NCI-H2081 (cell line): ENCODE measurements around the gene LARGE2.

ENCODE experiments used
- DNase-seq, 2 experiments: peaks; one replicate each; lab custom pipeline; 2025; lab: John Stamatoyannopoulos, UW

Gene LARGE2

DNA sequence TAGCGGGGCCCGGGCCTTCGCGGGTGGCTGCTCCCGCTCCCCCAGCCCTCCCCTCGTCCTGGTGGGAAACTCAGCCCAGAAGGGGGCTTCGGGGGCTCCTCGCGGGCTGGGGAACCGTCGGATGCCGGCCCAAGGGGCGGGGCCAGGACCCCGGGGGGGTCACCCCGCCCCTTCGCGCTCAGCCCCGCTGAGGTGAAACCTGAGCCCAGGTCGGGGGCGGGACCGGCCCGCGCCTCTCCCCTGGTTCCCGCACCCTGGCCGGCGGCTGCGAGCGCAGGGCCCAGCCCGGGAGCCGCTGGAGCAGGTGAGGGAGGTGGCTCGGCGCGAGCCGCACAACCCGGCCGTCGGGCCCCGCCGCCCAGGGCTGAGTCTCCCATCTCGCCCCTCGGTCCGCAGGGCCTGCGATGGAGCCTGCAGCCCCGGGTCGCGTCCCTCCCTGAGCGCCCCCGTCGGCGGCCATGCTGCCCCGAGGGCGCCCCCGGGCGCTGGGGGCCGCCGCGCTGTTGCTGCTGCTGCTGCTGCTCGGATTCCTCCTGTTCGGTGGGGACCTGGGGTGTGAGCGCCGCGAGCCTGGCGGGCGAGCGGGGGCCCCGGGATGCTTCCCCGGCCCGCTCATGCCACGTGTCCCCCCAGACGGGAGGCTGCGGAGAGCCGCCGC lies at the start of gene LARGE2:
LARGE2 (plus strand) TSS at position 232 of the 658 bp plus-strand sequence; CDS start at position 459, 227 bp downstream.
- peak; percentile 80 to 86 for DNase-seq

- DNase-seq: no peak
Measured at GRCh38 chr11:45876401-45876800, 46.1 kb upstream of the LARGE2 start.

DNA sequence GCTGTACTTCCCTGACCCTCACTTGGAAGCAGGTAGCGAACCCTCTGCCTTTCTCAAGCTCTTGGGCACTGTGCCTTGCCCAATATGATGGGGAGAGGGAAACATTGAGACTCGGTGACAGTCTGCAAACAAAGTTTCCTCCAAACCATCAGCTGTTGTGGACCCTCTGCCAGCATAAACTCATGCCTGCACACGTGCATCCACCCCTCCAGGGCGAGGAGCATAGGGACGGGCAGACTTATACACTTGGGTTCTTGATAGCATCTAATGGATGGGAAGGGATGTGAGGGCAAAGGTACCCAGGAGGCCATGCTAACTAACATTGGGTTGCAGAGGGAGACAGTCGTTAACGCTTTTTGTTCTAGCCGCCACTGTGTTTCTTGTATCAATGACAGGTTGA lies 45.2 kb upstream of the LARGE2 start:
- no peak for DNase-seq

DNA sequence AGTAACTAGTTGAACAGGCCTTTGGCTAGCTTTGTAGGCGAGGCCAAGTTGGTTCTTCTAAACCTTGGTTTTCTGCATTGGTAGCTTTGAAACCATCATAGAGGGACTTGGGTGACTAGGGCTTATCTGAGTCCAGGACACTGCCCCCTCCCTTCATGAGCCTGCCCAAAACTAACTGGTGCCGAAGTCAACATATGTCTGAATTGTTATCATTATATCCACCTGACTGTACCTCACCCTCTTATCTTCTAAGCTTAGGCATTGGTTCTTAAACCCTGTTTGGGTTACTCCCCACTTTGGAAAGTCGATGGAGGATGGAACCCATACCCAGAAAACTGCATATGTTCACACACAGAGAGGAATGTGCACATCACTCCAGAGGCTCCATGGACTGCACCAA lies 44.6 kb upstream of the LARGE2 start:
- DNase-seq: no peak

DNA sequence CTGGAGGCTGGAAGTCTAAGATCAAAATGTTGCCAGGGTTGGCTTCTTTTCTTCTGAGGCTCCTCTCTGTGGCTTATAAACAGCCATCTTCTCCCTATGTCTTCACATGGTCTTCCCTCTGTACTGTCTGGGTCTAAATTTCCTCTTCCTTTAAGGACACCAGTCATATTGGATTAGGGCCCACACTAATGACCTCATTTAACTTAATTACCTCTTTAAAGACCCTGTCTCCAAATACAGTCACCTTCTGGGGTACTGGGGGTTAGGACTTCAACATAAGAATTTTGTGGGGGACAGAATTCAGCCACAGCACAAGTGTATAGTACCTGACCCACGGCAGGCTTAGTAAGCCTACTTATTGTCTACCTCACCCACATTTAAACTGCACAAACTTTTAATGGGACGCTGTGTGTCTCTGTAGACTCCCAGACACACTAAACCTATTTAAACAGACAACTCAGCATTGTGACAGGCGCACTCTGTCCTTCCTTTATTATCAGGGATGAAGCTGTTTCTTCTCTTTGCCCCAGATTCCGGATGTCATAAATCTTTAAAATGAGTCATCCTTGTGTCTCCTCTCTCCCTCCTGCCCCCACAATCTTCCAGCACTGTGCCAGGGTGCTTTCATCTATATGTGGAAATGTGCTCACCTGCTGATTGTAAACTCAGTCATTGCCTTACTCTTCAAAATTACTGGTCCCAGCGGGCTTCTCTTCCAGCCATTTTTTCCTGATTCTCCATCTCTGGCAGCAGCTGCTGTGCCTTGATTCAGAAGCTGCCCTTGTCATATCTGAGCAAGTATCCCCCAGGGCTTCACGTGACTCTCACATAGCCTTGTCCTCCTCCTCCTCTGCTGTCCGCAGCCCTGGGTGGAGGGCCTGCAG lies 42.4 kb upstream of the LARGE2 start:
- DNase-seq: no peak

- peak; percentile 40 to 78 for DNase-seq
Measured at GRCh38 chr11:45880772-45881570, 41.5 kb upstream of the LARGE2 start.

- peak in 1 of 2 experiments; percentile 56 for DNase-seq
Measured at GRCh38 chr11:45881708-45882368, 40.6 kb upstream of the LARGE2 start.

DNA sequence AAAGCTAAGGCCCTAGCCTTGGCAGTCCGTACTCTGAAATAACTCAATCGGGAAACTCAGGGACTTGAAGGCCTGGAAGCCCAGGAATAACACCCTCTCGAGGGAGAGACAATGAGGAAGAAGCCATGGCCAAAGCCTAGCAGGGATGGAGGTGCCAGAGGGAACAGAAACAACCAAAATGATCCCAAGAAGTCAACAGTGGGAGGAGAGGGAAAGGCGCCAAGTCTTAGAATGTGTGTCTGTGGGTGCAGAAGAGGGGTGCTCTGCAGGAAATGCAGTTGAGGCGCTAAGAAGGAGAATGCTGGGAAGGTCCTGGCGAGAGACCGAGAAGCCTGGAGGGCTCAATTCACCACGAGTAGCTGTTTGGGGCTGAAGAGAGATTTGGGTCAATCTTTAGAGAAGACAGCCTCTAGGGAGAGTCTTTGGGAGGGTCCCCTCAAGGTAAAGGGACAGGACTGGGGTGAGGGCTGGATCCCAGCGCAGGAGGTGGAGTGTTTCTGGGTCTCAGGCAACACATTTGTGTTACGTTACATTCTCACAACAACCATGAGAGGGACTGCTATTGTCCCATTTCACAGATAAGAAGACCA lies 37.8 kb upstream of the LARGE2 start:
- DNase-seq: no peak

GRCh38 chr11:45885274-45885920 lies 37.1 kb upstream of the LARGE2 start, which contains the start of gene MAPK8IP1:
Gene MAPK8IP1, plus strand, starts transcription at chr11:45885651. Its CDS starts 170 bp downstream, at chr11:45885821.
- peak; percentile 67 to 78 for DNase-seq

DNA sequence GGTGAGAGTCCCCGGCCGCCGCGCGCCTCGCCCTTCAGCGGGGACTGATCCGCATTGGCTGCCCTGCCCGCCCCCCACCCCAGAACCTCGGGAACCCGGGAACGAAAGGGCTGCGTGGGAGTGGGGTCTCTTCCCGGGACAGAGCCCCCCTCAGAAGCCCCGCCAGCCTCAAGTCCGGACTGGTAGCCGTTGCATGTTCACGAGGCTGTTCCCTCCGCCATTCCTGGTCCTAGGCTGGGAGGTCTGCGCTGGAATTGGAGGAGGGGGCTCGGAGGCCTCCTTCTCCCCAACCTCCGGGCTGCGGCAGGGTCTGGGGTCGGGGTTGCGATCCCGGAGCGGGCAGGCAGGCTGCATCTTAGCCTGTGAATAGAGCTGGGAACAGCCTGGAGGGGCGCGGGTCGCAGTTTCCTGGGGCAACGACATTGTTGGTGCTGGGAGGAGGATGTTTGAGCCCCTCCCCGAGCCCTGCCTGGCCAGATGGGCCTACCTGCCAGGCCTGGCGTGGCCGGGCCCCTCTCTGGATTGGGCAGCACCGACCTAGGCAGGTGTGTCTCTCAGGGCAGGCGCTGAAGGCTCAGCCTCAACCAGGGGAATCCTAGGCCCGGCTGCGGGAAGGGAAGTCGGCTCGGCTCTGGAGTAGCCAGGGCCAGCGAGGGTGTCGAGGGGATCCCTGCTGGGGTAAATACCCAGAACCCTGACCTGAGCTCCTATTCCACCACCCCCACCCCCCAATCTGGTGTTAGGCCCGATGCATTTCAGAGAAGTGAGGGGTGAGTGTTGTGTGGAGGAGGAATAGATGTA lies 36.3 kb upstream of the LARGE2 start:
- peak; percentile 29 to 49 for DNase-seq

DNA sequence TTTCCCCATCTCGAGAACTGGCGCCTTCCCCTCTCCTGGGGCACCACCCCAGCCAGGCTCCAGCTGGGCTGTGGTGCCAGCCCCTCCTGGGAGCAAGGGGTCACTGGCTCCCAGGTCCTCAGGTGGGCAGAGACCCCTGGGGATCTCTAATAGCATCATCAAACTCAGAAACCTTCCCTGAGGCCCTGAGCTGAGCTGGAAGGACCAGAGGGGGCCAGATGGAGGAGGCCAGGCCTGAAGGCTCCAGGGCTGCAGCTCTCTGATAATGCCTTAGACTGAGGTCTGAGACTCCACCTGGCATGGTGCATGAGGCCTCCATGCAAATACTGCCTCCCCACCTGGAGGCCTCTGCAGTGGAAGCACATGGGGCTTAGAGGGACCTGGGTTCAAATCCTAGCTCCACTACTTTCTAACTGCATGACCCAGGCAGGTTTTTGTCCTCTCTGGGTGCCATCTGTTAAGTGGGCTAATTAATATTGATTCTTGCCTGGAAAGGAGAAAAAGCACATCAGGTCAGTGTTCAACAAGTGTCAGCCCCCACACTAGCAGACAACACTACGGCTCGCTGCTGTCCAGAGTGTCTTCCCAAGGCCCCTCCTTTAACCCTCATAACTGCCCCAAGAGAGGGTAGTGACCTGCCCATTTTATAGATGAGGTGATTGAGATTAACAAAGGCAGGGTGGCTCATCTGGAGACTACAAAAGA lies 35.5 kb upstream of the LARGE2 start:
- DNase-seq: no peak

GRCh38 chr11:45887587-45887986 lies 34.9 kb upstream of the LARGE2 start:
- no peak for DNase-seq

DNA sequence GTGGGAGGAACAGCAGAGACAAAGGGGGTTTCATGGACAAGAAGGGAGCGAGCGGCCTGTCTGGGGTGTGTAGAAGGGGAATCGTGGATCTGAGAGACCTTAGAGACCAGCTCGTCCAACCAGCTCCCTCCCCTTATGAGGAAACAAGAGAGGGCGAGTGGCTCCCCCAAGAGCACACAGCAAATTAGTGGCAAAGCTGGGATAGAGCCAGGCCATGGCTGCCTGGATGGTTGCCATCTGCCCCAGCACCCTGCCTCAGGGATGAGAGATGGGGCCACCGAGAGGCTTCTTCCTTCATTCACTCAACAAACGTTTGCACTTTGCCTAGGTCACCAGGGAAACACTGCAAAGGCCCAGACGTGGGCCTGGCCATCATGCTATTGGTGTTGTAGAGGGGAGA lies 32.9 kb upstream of the LARGE2 start:
- no peak for DNase-seq

- DNase-seq: no peak
Measured at GRCh38 chr11:45889966-45890365, 32.5 kb upstream of the LARGE2 start.

GRCh38 chr11:45890886-45891550 lies 31.4 kb upstream of the LARGE2 start:
- no peak for DNase-seq

GRCh38 chr11:45892856-45893255 lies 29.6 kb upstream of the LARGE2 start:
- no peak for DNase-seq

GRCh38 chr11:45894555-45895247 lies 27.8 kb upstream of the LARGE2 start:
- DNase-seq: no peak
